GM12801 (cell line): Measurements from ENCODE around the gene NR1D1.

Experiments
- CTCF ChIP-seq: IDR thresholded peaks from one replicate; pipeline ENCODE4 v1.5.1; 2011; ENCODE audit warnings: control low read depth; ENCODE audit not compliant: insufficient read length; ENCODE audit errors: extremely low read depth

The NR1D1 gene

GRCh38 chr17:40113907-40114245, 13.5 kb upstream of the NR1D1 start:
- no peak for TF ChIP-seq CTCF

GRCh38 chr17:40113110-40113906, 12.9 kb upstream of the NR1D1 start:
- TF ChIP-seq CTCF, result no peak

GRCh38 chr17:40112718-40113109, 12.3 kb upstream of the NR1D1 start:
- no peak for TF ChIP-seq CTCF

GRCh38 chr17:40112191-40112711, 11.9 kb upstream of the NR1D1 start:
- TF ChIP-seq CTCF, result no peak

GRCh38 chr17:40111221-40112128, 11.1 kb upstream of the NR1D1 start:
- TF ChIP-seq CTCF, result no peak

GRCh38 chr17:40110026-40110845, 9.8 kb upstream of the NR1D1 start:
- no peak for TF ChIP-seq CTCF
